ENCODE data around the gene FH. TPM values are rescaled to one million over a fixed set of nuclear protein-coding genes. Genes with fewer than 3 reads are reported as not detected.

The FH gene
- total and polyA plus RNA-seq, 8 donors: 49.8 to 60.6 (median 56.8) TPM

- no peaks in the 10 kb centered on the region for H3K9me3 ChIP-seq
- no peak overlapping the region for H3K4me3 ChIP-seq
- H3K27me3 ChIP-seq: peaks cover 8 to 17% of the 10 kb centered on the region in 2 donors
- no peaks in the 10 kb centered on the region for H3K36me3 ChIP-seq
- no peak for DNase-seq
- H3K4me1 ChIP-seq: peaks cover 0 to 8% of the 10 kb centered on the region in 2 donors
- no peak for ATAC-seq
- no peak overlapping the region for H3K27ac ChIP-seq
- TF ChIP-seq, protein P1, sequence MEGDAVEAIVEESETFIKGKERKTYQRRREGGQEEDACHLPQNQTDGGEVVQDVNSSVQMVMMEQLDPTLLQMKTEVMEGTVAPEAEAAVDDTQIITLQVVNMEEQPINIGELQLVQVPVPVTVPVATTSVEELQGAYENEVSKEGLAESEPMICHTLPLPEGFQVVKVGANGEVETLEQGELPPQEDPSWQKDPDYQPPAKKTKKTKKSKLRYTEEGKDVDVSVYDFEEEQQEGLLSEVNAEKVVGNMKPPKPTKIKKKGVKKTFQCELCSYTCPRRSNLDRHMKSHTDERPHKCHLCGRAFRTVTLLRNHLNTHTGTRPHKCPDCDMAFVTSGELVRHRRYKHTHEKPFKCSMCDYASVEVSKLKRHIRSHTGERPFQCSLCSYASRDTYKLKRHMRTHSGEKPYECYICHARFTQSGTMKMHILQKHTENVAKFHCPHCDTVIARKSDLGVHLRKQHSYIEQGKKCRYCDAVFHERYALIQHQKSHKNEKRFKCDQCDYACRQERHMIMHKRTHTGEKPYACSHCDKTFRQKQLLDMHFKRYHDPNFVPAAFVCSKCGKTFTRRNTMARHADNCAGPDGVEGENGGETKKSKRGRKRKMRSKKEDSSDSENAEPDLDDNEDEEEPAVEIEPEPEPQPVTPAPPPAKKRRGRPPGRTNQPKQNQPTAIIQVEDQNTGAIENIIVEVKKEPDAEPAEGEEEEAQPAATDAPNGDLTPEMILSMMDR (IDR thresholded peaks at IDR 0.05): no peak
- intact Hi-C loops (cut with DNase I): no loop called here
Observed at GRCh38 chr1:241527146-241527545, 7.6 kb upstream of the FH start.

- peaks cover 13 to 23% of the 10 kb centered on the region in 2 donors for H3K27me3 ChIP-seq
- DNase-seq (no peak), ATAC-seq (no peak)
- no peaks in the 10 kb centered on the region for H3K36me3 ChIP-seq
- peaks cover 0 to 4% of the 10 kb centered on the region in 2 donors for H3K4me1 ChIP-seq
- TF ChIP-seq, protein P1 (IDR thresholded peaks at IDR 0.05): no peak
- H3K27ac ChIP-seq: no peak overlapping the region
- intact Hi-C loops (cut with DNase I): no loop called here
- no peak overlapping the region for H3K4me3 ChIP-seq
- no peaks in the 10 kb centered on the region for H3K9me3 ChIP-seq
Observed at GRCh38 chr1:241525026-241525425, 5.5 kb upstream of the FH start.

- Histone ChIP-seq H3K9me3 (no peaks in the 10 kb centered on the region), H3K36me3 (peaks cover 0 to under 1% of the 10 kb centered on the region in 2 donors), H3K27me3 (peaks cover 13 to 23% of the 10 kb centered on the region in 2 donors), H3K4me1 (peaks cover 4 to 25% of the 10 kb centered on the region in 2 donors), H3K27ac (no peak overlapping the region), H3K4me3 (no peak overlapping the region)
- ATAC-seq: no peak
- intact Hi-C loops (cut with DNase I): no loop called here
- no peak for DNase-seq
- TF ChIP-seq, protein P1 (IDR thresholded peaks at IDR 0.05): no peak
Observed at GRCh38 chr1:241521718-241522117, 2.2 kb upstream of the FH start.

- no peak for ATAC-seq
- TF ChIP-seq, protein P1 (IDR thresholded peaks at IDR 0.05): no peak
- H3K4me1 ChIP-seq: peaks cover 4 to 25% of the 10 kb centered on the region in 2 donors
- no peaks in the 10 kb centered on the region for H3K9me3 ChIP-seq
- H3K4me3 ChIP-seq: peak overlapping the region; percentile 97 to 98
- peak overlapping the region in 1 of 2 donors; percentile 89 for H3K27ac ChIP-seq
- intact Hi-C loops (cut with DNase I): no loop called here
- peaks cover 13 to 19% of the 10 kb centered on the region in 2 donors for H3K27me3 ChIP-seq
- H3K36me3 ChIP-seq: peaks cover 0 to 12% of the 10 kb centered on the region in 2 donors
- DNase-seq: no peak
Observed at GRCh38 chr1:241520080-241520465, 518 bp upstream of the FH start.

- TF ChIP-seq, protein P1 (IDR thresholded peaks at IDR 0.05): no peak
- DNase-seq: peak in 3 of 4 donors; percentile 5 to 88 (median 42)
- Histone ChIP-seq H3K27me3 (peaks cover 13 to 17% of the 10 kb centered on the region in 2 donors), H3K27ac (peak overlapping the region; percentile 79 to 89), H3K4me1 (peaks cover 4 to 25% of the 10 kb centered on the region in 2 donors), H3K4me3 (peak overlapping the region; percentile 97 to 98), H3K36me3 (peaks cover 0 to 15% of the 10 kb centered on the region in 2 donors), H3K9me3 (no peaks in the 10 kb centered on the region)
- intact Hi-C loops (cut with DNase I): no loop called here
- peak; percentile 66 for ATAC-seq
Observed at GRCh38 chr1:241518476-241519307, 863 bp downstream of the FH start.
